Trophoblast cell (in vitro differentiated cells and primary cell): ENCODE measurements around the gene CNNM2.
A peak's percentile ranks its signal among the peaks of the same experiment; 100 is the strongest.

ENCODE experiments used
- DNase-seq, 2 donors: peaks; one replicate each; pipeline ENCODE4 v3.0.0-alpha.2; 2016
- H2AFZ ChIP-seq: 2 replicates; pipeline ENCODE4 v1.6.1; 2013; ENCODE audit warnings: low read length, moderate library complexity, mild to moderate bottlenecking; ENCODE audit not compliant: insufficient read depth, poor library complexity
- H2AK5ac ChIP-seq: 2 replicates; pipeline ENCODE4 v1.6.1; 2013; ENCODE audit warnings: mild to moderate bottlenecking, low read length
- H2BK120ac ChIP-seq: 2 replicates; pipeline ENCODE4 v1.6.1; 2013; ENCODE audit warnings: low read length, mild to moderate bottlenecking, moderate library complexity; ENCODE audit not compliant: insufficient read depth, poor library complexity
- H2BK12ac ChIP-seq: 2 replicates; pipeline ENCODE4 v1.6.1; 2013; ENCODE audit warnings: mild to moderate bottlenecking, low read length, moderate library complexity
- H2BK5ac ChIP-seq: 2 replicates; pipeline ENCODE4 v1.6.1; 2013; ENCODE audit warnings: low read length, low read depth, moderate library complexity, mild to moderate bottlenecking; ENCODE audit not compliant: poor library complexity
- H3K14ac ChIP-seq: 2 replicates; pipeline ENCODE4 v1.6.1; 2013; ENCODE audit warnings: mild to moderate bottlenecking, low read length
- H3K18ac ChIP-seq: 2 replicates; pipeline ENCODE4 v1.6.1; 2013; ENCODE audit warnings: mild to moderate bottlenecking, low read length
- H3K23ac ChIP-seq: 2 replicates; pipeline ENCODE4 v1.6.1; 2013; ENCODE audit warnings: low read length
- H3K27ac ChIP-seq: 2 replicates; pipeline ENCODE4 v1.5.1; 2013; ENCODE audit warnings: low read depth, mild to moderate bottlenecking, inconsistent platforms, low read length, moderate library complexity
- H3K27me3 ChIP-seq: 2 replicates; pipeline ENCODE4 v1.6.1; 2013; ENCODE audit warnings: inconsistent platforms, mild to moderate bottlenecking, low read length, moderate library complexity; ENCODE audit not compliant: insufficient read depth
- H3K36me3 ChIP-seq, 2 experiments: 1 replicate in 1 of 2; 2 replicates in 1 of 2; pipeline ENCODE4 v1.6.1; 2013; ENCODE audit warnings: low read length in 2 of 2, mild to moderate bottlenecking in 2 of 2, moderate library complexity in 1 of 2; ENCODE audit not compliant: insufficient read depth in 2 of 2, control insufficient read depth in 1 of 2
- H3K4ac ChIP-seq: 2 replicates; pipeline ENCODE4 v1.6.1; 2013; ENCODE audit warnings: low read depth, mild to moderate bottlenecking, low read length, moderate library complexity
- H3K4me1 ChIP-seq, 2 experiments: 1 replicate in 1 of 2; 2 replicates in 1 of 2; pipeline ENCODE4 v1.6.1; 2013; ENCODE audit warnings: low read length in 2 of 2, mild to moderate bottlenecking in 2 of 2, moderate library complexity in 1 of 2; ENCODE audit not compliant: insufficient read depth in 2 of 2, control insufficient read depth in 1 of 2
- H3K4me2 ChIP-seq: 2 replicates; pipeline ENCODE4 v1.6.1; 2013; ENCODE audit warnings: inconsistent platforms, mild to moderate bottlenecking, low read length, moderate library complexity
- H3K4me3 ChIP-seq: 2 replicates; pipeline ENCODE4 v1.5.1; 2013; ENCODE audit warnings: mild to moderate bottlenecking, low read depth, low read length, inconsistent platforms
- H3K79me1 ChIP-seq: one replicate; pipeline ENCODE4 v1.6.1; 2013; ENCODE audit warnings: low read length
- H3K79me2 ChIP-seq: 2 replicates; pipeline ENCODE4 v1.6.1; 2013; ENCODE audit warnings: low read length, mild to moderate bottlenecking; ENCODE audit not compliant: control insufficient read depth, insufficient read depth, poor library complexity
- H3K9ac ChIP-seq: 2 replicates; pipeline ENCODE4 v1.6.1; 2013; ENCODE audit warnings: mild to moderate bottlenecking, low read length
- H3K9me3 ChIP-seq: 2 replicates; pipeline ENCODE4 v1.6.1; 2013; ENCODE audit warnings: low read depth, mild to moderate bottlenecking, control low read depth, inconsistent platforms, low read length; ENCODE audit not compliant: insufficient read depth
- H4K12ac ChIP-seq: 2 replicates; pipeline ENCODE4 v1.6.1; 2013; ENCODE audit warnings: low read depth, mild to moderate bottlenecking, low read length, moderate library complexity
- H4K8ac ChIP-seq: 2 replicates; pipeline ENCODE4 v1.6.1; 2013; ENCODE audit warnings: low read depth, mild to moderate bottlenecking, low read length, moderate library complexity
- H4K91ac ChIP-seq: one replicate; pipeline ENCODE4 v1.6.1; 2013; ENCODE audit warnings: low read depth, mild to moderate bottlenecking, low read length, moderate library complexity
- WGBS: extraction: QIAGEN DNeasy Blood & Tissue Kit; methylation state at CpG from one replicate; pipeline ENCODE4 v1.1.7; 2013; ENCODE audit warnings: missing lambda C conversion rate; ENCODE audit not compliant: insufficient read length, insufficient coverage; ENCODE audit errors: extremely low coverage; 5-methylcytosine and 5-hydroxymethylcytosine counted together

The CNNM2 gene

DNA sequence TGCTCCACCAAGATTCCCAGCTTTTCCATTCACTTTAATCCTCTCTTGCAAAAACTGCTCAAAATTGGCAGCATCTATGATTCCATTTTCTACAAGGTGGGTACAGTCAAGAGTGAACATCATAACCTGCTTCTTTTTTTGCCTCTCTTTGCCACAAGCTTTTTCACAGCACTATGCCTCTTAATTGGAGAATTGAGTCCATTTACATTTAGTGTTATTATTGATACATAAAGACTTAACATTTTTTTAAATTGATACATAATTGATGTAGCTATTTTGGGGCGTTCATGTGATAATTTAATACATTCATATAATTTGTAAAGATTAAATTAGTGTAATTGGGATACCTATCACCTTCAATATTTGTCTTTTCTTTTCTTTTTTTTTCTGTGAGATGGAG, 30.0 kb upstream of the CNNM2 start:
- no CpG with 5 or more reads among the region's 1 CpG for WGBS

DNA sequence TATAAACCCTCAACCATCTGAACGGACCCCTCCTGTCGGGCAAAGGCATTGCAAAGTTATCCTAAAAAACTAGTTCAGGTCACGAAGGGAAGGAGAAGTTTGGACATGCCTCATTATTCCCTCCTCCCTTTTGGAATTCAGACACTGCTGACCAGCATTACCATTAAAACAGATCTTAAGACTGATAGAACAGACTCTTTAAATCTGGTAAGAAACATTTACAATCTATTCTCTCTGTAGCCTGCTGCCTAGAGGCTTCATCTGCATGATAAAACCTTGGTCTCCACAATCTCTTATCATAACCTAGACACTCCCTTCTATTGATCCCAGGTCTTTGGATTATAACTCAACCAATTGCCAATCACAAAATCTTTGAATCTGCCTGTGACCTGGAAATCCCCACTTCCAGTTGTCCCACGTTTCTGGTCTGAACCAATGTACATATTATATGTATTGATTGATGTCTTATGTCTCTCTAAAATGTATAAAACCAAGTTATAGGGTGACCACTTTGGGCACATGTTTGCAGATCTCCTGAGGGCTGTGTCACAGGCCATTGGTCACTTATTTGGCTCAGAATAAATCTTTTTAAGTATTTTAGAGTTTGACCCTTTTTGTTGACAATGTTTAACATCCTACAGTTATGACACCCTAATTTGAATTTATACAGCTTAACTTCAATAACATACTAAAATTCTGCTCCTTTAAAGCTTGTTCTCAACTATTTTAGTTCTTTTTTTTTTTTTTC, 23.5 kb upstream of the CNNM2 start:
- Histone ChIP-seq H3K79me2 (no peaks in the 10 kb centered on the region), H2BK5ac (no peak overlapping the region), H4K12ac (no peak overlapping the region), H3K27me3 (no peaks in the 10 kb centered on the region), H3K36me3 (peaks cover 0 to 2% of the 10 kb centered on the region in 2 experiments), H3K18ac (no peak overlapping the region), H4K8ac (no peak overlapping the region), H2AK5ac (no peak overlapping the region), H3K27ac (no peak overlapping the region), H3K4me2 (no peak overlapping the region), H3K79me1 (no peaks in the 10 kb centered on the region), H3K23ac (no peak overlapping the region), H2BK120ac (no peak overlapping the region), H4K91ac (no peak overlapping the region), H2AFZ (no peak overlapping the region), H3K14ac (no peak overlapping the region), H3K4me1 (no peaks in the 10 kb centered on the region), H3K4ac (no peak overlapping the region), H3K9me3 (no peaks in the 10 kb centered on the region), H2BK12ac (no peak overlapping the region), H3K9ac (no peak overlapping the region), H3K4me3 (no peak overlapping the region)
- peak in 1 of 2 donors; percentile 16 for DNase-seq
- no CpG with 5 or more reads among the region's 4 CpGs for WGBS

More for the DNA sequence above, 30.0 kb upstream of the CNNM2 start:
- Histone ChIP-seq H2AFZ (no peak overlapping the region), H3K18ac (no peak overlapping the region), H3K4me3 (no peak overlapping the region), H3K9ac (no peak overlapping the region), H3K9me3 (no peaks in the 10 kb centered on the region), H3K36me3 (no peaks in the 10 kb centered on the region), H2BK5ac (no peak overlapping the region), H3K23ac (no peak overlapping the region), H3K4me2 (no peak overlapping the region), H4K8ac (no peak overlapping the region), H2BK12ac (no peak overlapping the region), H3K14ac (no peak overlapping the region), H3K79me1 (no peaks in the 10 kb centered on the region), H2AK5ac (no peak overlapping the region), H3K27ac (no peak overlapping the region), H3K27me3 (no peaks in the 10 kb centered on the region), H4K12ac (no peak overlapping the region), H2BK120ac (no peak overlapping the region), H3K79me2 (no peaks in the 10 kb centered on the region), H3K4me1 (no peaks in the 10 kb centered on the region), H4K91ac (no peak overlapping the region), H3K4ac (no peak overlapping the region)
- DNase-seq = no peak

GRCh38 chr10:102900006-102900405, 18.1 kb upstream of the CNNM2 start:
- Histone ChIP-seq H3K27me3 (no peaks in the 10 kb centered on the region), H3K18ac (no peak overlapping the region), H4K91ac (no peak overlapping the region), H3K27ac (no peak overlapping the region), H3K79me2 (no peaks in the 10 kb centered on the region), H2BK5ac (no peak overlapping the region), H3K9me3 (no peaks in the 10 kb centered on the region), H3K9ac (no peak overlapping the region), H3K36me3 (no peaks in the 10 kb centered on the region), H4K12ac (no peak overlapping the region), H3K14ac (no peak overlapping the region), H2BK120ac (no peak overlapping the region), H3K4me2 (no peak overlapping the region), H3K4me1 (no peaks in the 10 kb centered on the region), H3K4ac (no peak overlapping the region), H2AFZ (no peak overlapping the region), H3K4me3 (no peak overlapping the region), H3K79me1 (no peaks in the 10 kb centered on the region), H3K23ac (no peak overlapping the region), H4K8ac (no peak overlapping the region), H2BK12ac (no peak overlapping the region), H2AK5ac (no peak overlapping the region)
- DNase-seq = no peak
- no CpG with 5 or more reads among the region's 3 CpGs for WGBS

DNA sequence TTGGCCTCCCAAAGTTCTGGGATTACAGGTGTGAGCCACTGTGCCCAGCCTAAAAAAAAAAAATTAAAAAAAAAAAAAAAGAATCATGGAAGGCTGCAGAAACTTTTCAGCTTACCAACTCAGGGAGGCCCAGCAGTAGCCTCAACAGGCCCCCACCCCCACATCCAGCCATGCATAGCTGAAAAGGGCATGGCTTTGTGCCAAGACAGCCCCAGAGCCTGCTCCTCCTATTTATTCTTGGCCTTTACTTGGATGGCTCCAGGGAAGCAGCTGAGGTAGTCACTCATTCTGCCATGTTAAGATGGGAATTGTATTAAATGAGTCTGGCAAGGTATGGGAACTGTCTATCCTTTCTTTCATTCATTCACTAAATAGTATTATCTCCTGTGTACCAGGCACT, 13.7 kb upstream of the CNNM2 start:
- H2AK5ac ChIP-seq = no peak overlapping the region
- no peak overlapping the region for H4K8ac ChIP-seq
- no peak overlapping the region for H2BK5ac ChIP-seq
- no peak overlapping the region for H2BK12ac ChIP-seq
- H4K91ac ChIP-seq = no peak overlapping the region
- H3K14ac ChIP-seq = no peak overlapping the region
- H3K18ac ChIP-seq = no peak overlapping the region
- H4K12ac ChIP-seq = no peak overlapping the region
- H3K23ac ChIP-seq = no peak overlapping the region
- no peak overlapping the region for H2AFZ ChIP-seq
- no peak overlapping the region for H3K4me3 ChIP-seq
- H3K9ac ChIP-seq = no peak overlapping the region
- no peak overlapping the region for H3K4ac ChIP-seq
- no peak overlapping the region for H3K27ac ChIP-seq
- H3K4me2 ChIP-seq = no peak overlapping the region
- H2BK120ac ChIP-seq = no peak overlapping the region
- no peaks in the 10 kb centered on the region for H3K9me3 ChIP-seq
- no peaks in the 10 kb centered on the region for H3K79me2 ChIP-seq
- no peaks in the 10 kb centered on the region for H3K27me3 ChIP-seq
- no peaks in the 10 kb centered on the region for H3K79me1 ChIP-seq
- no peaks in the 10 kb centered on the region for H3K4me1 ChIP-seq
- no peak for DNase-seq
- no peaks in the 10 kb centered on the region for H3K36me3 ChIP-seq
